HCT116 (cell line): ENCODE results near the gene AMDHD2.

Experiments used
- CBX3 ChIP-seq: IDR thresholded peaks from 2 replicates; pipeline ENCODE4 v1.6.1; 2012; ENCODE audit warnings: low read depth
- CTCF ChIP-seq, 3 experiments: fragments of 200-600 bp in 1 of 3; sonication (generic) in 1 of 3; IDR thresholded peaks in 2 of 3; conservative IDR thresholded peaks in 1 of 3; 2 replicates each; pipeline ENCODE4 v1.5.1; 2012 to 2017; ENCODE audit warnings: low read depth in 2 of 3, low read length in 2 of 3, antibody characterized with exemption in 1 of 3, borderline replicate concordance in 1 of 3, control low read depth in 1 of 3, mild to moderate bottlenecking in 1 of 3, mixed read lengths in 1 of 3, mixed run types in 1 of 3, moderate library complexity in 1 of 3; ENCODE audit not compliant: insufficient read depth in 1 of 3
- EGR1 ChIP-seq: IDR thresholded peaks from 2 replicates; pipeline ENCODE4 v1.6.1; 2012; ENCODE audit warnings: low read depth
- ELF1 ChIP-seq: IDR thresholded peaks from 2 replicates; pipeline ENCODE4 v1.6.1; 2012; ENCODE audit warnings: low read depth, borderline replicate concordance
- EZH2phosphoT487 ChIP-seq: fragments of 200-600 bp; IDR thresholded peaks from 2 replicates; pipeline ENCODE4 v1.6.1; 2018; ENCODE audit warnings: antibody characterized with exemption, borderline replicate concordance

GRCh38 chr16:2527784-2528100 lies 7.6 kb downstream of the AMDHD2 start:
- no peak for TF ChIP-seq ELF1
- no peak for TF ChIP-seq CBX3
- no peak for TF ChIP-seq CTCF (IDR thresholded peaks at IDR 0.05 in 2 of 3, conservative IDR thresholded peaks at IDR 0.05 in 1 of 3; ENCODE audit: borderline replicate concordance in 1 of 3, insufficient read depth in 1 of 3, low read depth in 2 of 3, low read length in 2 of 3)
- no peak for TF ChIP-seq EGR1
- no peak for TF ChIP-seq EZH2phosphoT487
